ENCODE measurements around the gene ILDR2. TPM values are rescaled to one million over a fixed set of nuclear protein-coding genes. Genes with fewer than 3 reads are reported as not detected.

The ILDR2 gene
- total and polyA plus RNA-seq, 7 donors: 0.01 to 0.30 (median 0.12) TPM

DNA sequence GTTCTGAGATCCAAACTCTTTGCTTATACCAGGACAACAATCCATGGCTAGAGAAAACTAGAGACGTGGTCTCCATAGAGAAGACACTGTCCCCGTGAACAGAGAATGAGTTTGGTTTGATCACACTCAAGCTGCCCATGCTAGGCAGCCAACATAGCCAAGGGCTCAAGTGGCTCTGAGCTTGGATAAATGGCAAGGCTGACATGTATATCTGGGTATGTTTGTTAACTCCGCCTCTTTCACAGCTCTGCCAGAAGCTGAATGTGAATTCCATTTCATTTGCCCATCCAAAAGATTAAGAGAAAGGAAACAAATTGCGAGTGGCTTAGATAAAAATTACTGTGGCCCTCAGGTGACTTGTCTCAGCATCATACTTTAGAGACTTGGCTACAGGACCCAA, 38.0 kb downstream of the ILDR2 start:
- Histone ChIP-seq H3K9me3 (no peaks in the 10 kb centered on the region), H3K4me1 (no peaks in the 10 kb centered on the region), H3K36me3 (ENCODE audit: insufficient read depth in 1 of 2, low read depth in 1 of 2) (no peaks in the 10 kb centered on the region), H3K4me3 (no peak overlapping the region), H3K27ac (no peak overlapping the region), H3K27me3 (ENCODE audit: insufficient read depth in 3 of 3, low read length in 2 of 3) (no peaks in the 10 kb centered on the region)
- TF ChIP-seq, protein P1, sequence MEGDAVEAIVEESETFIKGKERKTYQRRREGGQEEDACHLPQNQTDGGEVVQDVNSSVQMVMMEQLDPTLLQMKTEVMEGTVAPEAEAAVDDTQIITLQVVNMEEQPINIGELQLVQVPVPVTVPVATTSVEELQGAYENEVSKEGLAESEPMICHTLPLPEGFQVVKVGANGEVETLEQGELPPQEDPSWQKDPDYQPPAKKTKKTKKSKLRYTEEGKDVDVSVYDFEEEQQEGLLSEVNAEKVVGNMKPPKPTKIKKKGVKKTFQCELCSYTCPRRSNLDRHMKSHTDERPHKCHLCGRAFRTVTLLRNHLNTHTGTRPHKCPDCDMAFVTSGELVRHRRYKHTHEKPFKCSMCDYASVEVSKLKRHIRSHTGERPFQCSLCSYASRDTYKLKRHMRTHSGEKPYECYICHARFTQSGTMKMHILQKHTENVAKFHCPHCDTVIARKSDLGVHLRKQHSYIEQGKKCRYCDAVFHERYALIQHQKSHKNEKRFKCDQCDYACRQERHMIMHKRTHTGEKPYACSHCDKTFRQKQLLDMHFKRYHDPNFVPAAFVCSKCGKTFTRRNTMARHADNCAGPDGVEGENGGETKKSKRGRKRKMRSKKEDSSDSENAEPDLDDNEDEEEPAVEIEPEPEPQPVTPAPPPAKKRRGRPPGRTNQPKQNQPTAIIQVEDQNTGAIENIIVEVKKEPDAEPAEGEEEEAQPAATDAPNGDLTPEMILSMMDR (IDR thresholded peaks at IDR 0.05): no peak
- DNase-seq (no peak), ATAC-seq (no peak)
- WGBS, 3 donors: 84 to 92% (median 91%) methylated on average over 4 of the region's 4 CpGs
- intact Hi-C loops (cut with DNase I): no loop called here

DNA sequence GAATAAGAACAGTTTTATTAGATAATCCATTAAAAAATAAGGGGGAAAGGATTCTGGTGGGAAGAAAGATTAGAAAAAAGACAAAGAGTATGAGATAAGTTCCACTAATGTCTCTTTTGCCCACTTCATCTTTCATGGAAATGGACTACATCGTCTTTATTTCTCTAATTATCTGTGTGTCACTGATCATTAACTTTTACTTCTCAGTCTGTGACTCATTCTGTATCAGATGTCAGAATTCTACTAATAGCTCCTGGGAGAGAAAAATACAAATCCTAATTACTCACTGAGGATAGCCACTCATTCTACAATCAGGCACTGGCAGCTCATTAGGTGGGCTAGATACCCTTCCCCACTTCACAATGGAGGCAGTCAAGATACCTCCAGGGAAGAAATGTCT, 41.7 kb downstream of the ILDR2 start:
- Histone ChIP-seq H3K27ac (no peak overlapping the region), H3K4me3 (no peak overlapping the region), H3K27me3 (ENCODE audit: insufficient read depth in 3 of 3, low read length in 2 of 3) (no peaks in the 10 kb centered on the region), H3K4me1 (no peaks in the 10 kb centered on the region), H3K9me3 (no peaks in the 10 kb centered on the region), H3K36me3 (ENCODE audit: insufficient read depth in 1 of 2, low read depth in 1 of 2) (no peaks in the 10 kb centered on the region)
- intact Hi-C loops (cut with DNase I): no loop called here
- DNase-seq: no peak
- TF ChIP-seq, protein P1 (IDR thresholded peaks at IDR 0.05): no peak
- ATAC-seq: no peak
- 28 to 69% (median 38%) methylated on average over 1 of the region's 1 CpG for WGBS, 3 donors

DNA sequence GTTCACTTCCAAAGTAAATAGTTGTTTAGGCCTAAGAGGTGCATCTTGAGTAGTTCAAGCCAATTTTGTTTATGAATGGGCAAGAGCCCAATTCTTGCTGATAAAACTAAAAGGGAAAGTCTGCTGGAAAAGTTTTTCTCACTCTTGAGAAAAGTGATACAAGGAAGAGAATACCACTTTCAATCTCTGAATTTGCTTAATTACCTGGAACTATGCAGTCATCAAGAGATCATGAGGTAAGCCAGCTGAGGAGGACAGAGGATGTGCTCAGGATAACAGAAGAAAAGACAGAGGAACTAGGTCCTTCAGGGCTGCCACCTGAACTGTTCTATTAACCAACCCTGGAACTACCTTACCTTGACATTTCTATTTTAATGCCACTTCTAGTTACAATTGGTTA, 42.2 kb downstream of the ILDR2 start:
- no peak overlapping the region for H3K27ac ChIP-seq
- H3K4me1 ChIP-seq: no peaks in the 10 kb centered on the region
- H3K36me3 ChIP-seq (ENCODE audit: insufficient read depth in 1 of 2, low read depth in 1 of 2): no peaks in the 10 kb centered on the region
- no peak overlapping the region for H3K4me3 ChIP-seq
- TF ChIP-seq, protein P1 (IDR thresholded peaks at IDR 0.05): no peak
- intact Hi-C loops (cut with DNase I): no loop called here
- H3K27me3 ChIP-seq (ENCODE audit: insufficient read depth in 3 of 3, low read length in 2 of 3): no peaks in the 10 kb centered on the region
- ATAC-seq: no peak
- no peaks in the 10 kb centered on the region for H3K9me3 ChIP-seq
- DNase-seq: no peak

DNA sequence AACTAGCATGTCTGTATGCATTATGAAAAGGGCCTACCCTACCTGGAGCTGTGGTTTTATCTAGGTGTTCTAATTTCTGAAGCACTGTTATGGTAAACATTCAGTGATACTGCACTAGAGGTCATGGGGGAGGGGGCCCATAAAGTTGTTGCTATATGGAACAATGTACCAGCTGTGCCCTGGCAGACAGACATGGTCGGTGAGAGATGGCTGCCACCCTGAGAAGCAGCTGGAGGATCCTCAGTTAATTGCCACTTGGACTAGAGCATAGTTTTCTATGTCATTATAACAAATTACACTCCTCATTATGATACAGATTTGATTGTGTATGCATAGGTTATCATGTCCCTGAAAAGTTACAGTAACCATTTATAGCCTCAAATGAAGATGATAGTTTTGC, 45.4 kb downstream of the ILDR2 start:
- intact Hi-C loops (cut with DNase I): no loop called here
- Histone ChIP-seq H3K9me3 (no peaks in the 10 kb centered on the region), H3K4me1 (no peaks in the 10 kb centered on the region), H3K27me3 (ENCODE audit: insufficient read depth in 3 of 3, low read length in 2 of 3) (no peaks in the 10 kb centered on the region), H3K27ac (no peak overlapping the region), H3K4me3 (no peak overlapping the region), H3K36me3 (ENCODE audit: insufficient read depth in 1 of 2, low read depth in 1 of 2) (no peaks in the 10 kb centered on the region)
- WGBS, 3 donors: 35 to 59% (median 38%) methylated on average over 1 of the region's 1 CpG
- TF ChIP-seq, protein P1 (IDR thresholded peaks at IDR 0.05): no peak
- no peak for DNase-seq
- ATAC-seq: no peak

DNA sequence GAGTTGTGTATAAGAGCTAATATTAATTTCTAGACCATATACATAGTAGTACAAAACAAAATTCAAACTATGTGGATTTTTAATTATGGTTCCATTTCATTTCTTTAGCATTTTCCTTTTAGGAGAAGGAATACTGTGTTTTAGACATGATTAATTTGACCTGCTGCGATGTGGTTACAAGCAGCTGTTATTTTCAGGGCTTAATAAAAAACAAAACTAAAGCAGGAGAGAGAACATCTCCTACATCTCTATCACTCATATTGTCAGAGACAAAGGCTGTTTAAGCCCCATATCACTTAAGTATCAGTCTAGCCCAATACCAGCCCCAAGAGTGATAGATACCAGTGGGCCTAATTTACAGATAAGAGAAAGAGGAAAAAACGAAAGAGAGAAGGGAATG, 47.6 kb downstream of the ILDR2 start:
- H3K4me3 ChIP-seq: no peak overlapping the region
- 78 to 83% (median 80%) methylated on average over 2 of the region's 2 CpGs for WGBS, 3 donors
- DNase-seq (no peak), ATAC-seq (no peak)
- H3K27ac ChIP-seq: no peak overlapping the region
- no peaks in the 10 kb centered on the region for H3K27me3 ChIP-seq (ENCODE audit: insufficient read depth in 3 of 3, low read length in 2 of 3)
- no peaks in the 10 kb centered on the region for H3K4me1 ChIP-seq
- H3K9me3 ChIP-seq: no peaks in the 10 kb centered on the region
- no peaks in the 10 kb centered on the region for H3K36me3 ChIP-seq (ENCODE audit: insufficient read depth in 1 of 2, low read depth in 1 of 2)
- TF ChIP-seq, protein P1 (IDR thresholded peaks at IDR 0.05): no peak
- intact Hi-C loops (cut with DNase I): no loop called here
